ENCODE measurements around the gene NSMF.

The NSMF gene

GRCh38 chr9:137432687-137433348 is 26.3 kb downstream of the NSMF start:
- DNase-seq (ENCODE audit: low spot score) = no peak

GRCh38 chr9:137431416-137431931 is 27.7 kb downstream of the NSMF start:
- DNase-seq (ENCODE audit: low spot score) = no peak

GRCh38 chr9:137430723-137431415 is 28.3 kb downstream of the NSMF start:
- DNase-seq (ENCODE audit: low spot score) = no peak

- DNase-seq (ENCODE audit: low spot score) = no peak
Observed at GRCh38 chr9:137429974-137430722, 29.0 kb downstream of the NSMF start.

- no peak for DNase-seq (ENCODE audit: low spot score)
Observed at GRCh38 chr9:137429546-137429890, 29.6 kb downstream of the NSMF start.

GRCh38 chr9:137428841-137429545 is 30.1 kb downstream of the NSMF start:
- DNase-seq (ENCODE audit: low spot score) = no peak

- no peak for DNase-seq (ENCODE audit: low spot score)
Observed at GRCh38 chr9:137428311-137428630, 30.9 kb downstream of the NSMF start.

- DNase-seq (ENCODE audit: low spot score) = no peak
Observed at GRCh38 chr9:137427454-137428310, 31.5 kb downstream of the NSMF start.

GRCh38 chr9:137426018-137426681 is 33.0 kb downstream of the NSMF start:
- no peak for DNase-seq (ENCODE audit: low spot score)

GRCh38 chr9:137423514-137424291 is 35.4 kb downstream of the NSMF start:
- no peak for DNase-seq (ENCODE audit: low spot score)

GRCh38 chr9:137422604-137423513 is 36.3 kb downstream of the NSMF start, which contains the start of the genes EXD3 and NOXA1:
EXD3 (minus strand) TSS chr9:137423162; CDS start chr9:137395357, 27,805 bp downstream.
NOXA1 (plus strand) TSS chr9:137423393; CDS start chr9:137423530, 137 bp downstream.
- peak; percentile 84 for DNase-seq (ENCODE audit: low spot score)

- no peak for DNase-seq (ENCODE audit: low spot score)
Observed at GRCh38 chr9:137421838-137422603, 37.1 kb downstream of the NSMF start.

GRCh38 chr9:137417161-137418021 is 41.7 kb downstream of the NSMF start:
- DNase-seq (ENCODE audit: low spot score) = peak; percentile 6

GRCh38 chr9:137416563-137417151 is 42.5 kb downstream of the NSMF start:
- no peak for DNase-seq (ENCODE audit: low spot score)

- DNase-seq (ENCODE audit: low spot score) = no peak
Observed at GRCh38 chr9:137416006-137416562, 43.0 kb downstream of the NSMF start.

- DNase-seq (ENCODE audit: low spot score) = no peak
Observed at GRCh38 chr9:137415451-137415850, 43.7 kb downstream of the NSMF start.
